IPS DF 4.7 (cell line): ENCODE data around the gene CRB3.
"Not testable (repeated sequence)": the region's sequence is repeated elsewhere in the genome, so short reads cannot be mapped to it uniquely, and the experiment has no call there.

ENCODE experiments used
- DNase-seq: peaks from one replicate; pipeline ENCODE4 v3.0.0-alpha.2; 2013; ENCODE audit warnings: low spot score; ENCODE audit errors: extremely low read depth

Gene CRB3

DNA sequence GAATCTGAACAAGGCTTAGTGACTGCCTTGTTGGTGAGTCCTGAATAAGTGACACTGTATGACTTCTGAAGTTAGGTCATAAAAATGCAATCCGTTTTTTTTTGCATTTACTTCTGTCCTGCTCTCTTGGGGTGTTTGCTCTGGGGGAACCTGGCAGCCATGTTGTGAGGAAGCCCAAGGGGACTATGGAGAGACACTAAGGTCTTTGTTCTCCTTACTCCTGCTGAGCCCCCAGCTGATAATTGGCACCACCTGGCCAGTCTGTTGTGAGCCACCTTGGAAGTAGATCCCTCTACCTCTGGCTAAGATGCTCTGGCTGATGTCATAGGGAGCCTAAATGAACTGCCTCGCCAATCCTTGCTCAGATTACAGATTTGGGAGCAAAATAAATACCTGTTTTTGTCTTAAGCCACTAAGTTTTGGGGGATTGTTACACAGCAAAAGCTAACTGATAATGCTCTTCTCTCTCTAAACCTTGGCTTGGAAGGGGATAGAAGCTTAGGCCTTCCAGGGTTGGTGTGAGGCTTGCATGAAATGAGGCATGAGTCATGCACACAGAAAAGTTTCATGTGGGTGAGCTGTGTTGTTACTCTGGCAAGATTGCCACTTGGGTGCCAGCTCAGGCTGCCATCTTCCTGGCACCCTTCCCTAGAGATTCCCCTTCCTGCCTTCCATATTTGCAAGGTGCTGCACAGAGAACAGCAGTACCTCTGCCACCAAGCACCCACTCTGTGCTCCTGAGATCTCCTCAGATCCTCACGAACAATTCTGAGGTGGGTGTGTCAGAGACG lies 27.9 kb downstream of the CRB3 start:
- DNase-seq: no peak

GRCh38 chr19:6494438-6495036 lies 30.5 kb downstream of the CRB3 start:
- no peak for DNase-seq

DNA sequence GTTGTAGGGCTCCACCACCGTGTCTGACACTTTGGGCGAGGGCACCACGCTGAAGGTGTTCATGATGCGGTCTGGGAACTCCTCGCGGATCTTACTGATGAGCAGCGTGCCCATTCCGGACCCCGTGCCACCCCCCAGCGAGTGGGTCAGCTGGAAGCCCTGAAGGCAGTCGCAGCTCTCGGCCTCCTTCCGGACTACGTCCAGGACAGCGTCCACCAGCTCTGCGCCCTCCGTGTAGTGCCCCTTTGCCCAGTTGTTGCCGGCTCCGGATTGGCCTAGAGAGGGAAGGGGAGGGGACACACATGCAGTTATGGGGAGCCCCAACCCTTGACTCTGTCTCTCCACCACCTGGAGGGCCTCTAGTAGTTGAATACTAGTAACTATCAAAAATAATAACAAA lies 31.9 kb downstream of the CRB3 start:
- DNase-seq: no peak

GRCh38 chr19:6498294-6499036 lies 34.4 kb downstream of the CRB3 start:
- DNase-seq: no peak

DNA sequence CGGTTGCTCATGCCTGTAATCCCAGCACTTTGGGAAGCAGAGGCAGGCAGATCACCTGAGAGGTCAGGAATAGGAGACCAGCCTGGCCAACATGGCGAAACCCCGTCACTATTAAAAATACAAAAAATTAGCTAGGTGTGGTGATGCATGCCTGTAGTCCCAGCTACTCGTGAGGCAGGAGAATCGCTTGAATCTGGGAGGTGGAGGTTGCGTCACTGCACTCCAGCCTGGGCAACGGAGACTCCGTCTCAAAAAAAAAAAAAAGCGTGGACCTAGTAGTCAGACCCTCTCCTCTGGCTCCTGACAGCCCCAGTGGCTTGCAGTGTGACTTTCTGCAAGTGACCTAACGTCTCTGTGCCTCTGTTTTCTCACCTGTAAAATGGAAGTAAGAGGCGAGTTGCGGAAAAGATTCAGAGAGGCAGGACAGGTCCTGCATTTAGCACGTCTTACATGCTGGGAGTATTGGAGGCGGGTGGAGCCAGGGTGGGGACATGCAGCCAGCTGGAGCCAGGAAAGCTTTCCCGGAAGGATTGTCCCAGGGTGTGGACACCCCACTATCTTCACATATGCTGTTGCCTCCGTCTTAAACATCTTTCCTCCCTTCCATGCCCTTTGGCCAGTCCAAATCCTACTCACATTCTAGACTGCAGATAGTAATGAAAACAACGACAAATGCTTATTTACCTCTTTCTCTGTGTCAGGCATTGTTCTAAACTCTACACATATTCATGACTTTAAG lies 35.1 kb downstream of the CRB3 start:
- DNase-seq: no peak

- no peak for DNase-seq
Observed at GRCh38 chr19:6500837-6501739, 37.0 kb downstream of the CRB3 start.

- no peak for DNase-seq
Observed at GRCh38 chr19:6501740-6502648, 37.9 kb downstream of the CRB3 start, which contains the start of gene TUBB4A. TSS of gene TUBB4A (minus strand) at chr19:6502309. CDS start at chr19:6502212, 97 bp downstream.

DNA sequence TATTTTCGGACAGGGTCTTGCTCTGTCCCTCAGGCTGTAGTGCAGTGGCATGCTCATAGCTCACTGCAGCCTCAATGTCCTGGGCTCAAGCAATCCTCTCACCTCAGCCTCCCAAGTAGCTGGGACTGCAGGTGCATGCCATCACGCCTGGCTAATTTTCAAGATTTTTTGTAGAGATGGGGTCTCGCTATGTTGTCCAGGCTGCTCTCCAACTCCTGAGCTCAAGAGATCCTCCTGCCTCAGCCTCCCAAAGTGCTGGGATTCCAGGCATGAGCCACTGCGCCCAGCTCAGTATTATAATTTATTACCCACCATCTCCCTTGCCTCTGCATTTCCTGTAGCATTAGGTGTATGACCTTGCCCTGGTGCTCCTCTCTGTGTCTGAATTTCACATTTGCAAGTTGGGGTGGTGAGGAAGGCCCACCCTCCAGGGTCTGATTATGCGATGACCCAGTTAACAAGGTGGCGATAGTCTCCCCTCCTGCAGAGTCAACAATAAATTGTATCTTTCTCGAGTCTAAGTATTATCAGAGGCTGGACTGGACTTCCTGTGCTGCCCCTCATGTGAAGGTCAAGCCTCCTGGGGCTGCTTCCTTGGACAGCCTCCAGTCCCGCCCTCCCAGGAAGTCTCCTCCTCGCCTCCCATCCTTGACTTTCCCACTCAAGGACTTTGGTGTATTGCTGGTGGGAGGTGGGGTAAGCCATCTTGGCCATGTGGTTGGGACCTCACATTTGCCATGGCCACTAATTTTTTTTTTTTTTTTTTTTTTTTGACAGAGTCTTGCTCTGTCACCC lies 39.5 kb downstream of the CRB3 start:
- DNase-seq: no peak

DNA sequence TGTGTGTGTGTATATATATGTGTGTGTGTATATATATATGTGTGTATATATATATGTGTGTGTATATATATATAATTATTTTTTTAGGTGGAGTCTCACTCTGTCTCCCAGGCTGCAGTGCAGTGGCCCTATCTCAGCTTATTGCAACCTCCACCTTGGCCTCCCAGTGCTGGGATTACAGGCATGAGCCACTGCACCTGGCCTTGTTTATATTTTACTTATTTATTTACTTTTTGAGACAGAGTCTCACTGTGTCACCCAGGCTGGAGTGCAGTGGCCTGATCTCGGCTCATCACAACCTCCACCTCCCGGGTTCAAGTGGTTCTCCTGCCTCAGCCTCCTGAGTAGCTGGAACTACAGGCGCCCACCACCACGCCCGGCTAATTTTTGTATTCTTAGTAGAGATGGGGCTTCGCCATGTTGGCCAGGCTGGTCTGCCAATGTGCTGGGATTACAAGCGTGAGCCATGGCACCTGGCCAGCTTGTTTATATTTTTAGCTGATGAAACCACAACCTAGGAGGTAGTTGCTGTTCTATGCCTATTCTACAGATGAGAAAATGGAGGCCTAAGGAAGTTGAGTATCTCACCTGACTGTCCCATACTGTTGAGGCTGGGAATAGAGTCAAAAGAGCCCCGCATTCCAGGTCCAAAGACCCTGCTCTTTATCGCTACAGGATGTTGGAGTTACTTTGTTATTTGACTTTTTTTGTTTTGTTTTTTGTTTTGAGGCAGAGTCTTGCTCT lies 44.1 kb downstream of the CRB3 start:
- DNase-seq: not testable (repeated sequence)

GRCh38 chr19:6509118-6509971 lies 45.3 kb downstream of the CRB3 start:
- DNase-seq: no peak

DNA sequence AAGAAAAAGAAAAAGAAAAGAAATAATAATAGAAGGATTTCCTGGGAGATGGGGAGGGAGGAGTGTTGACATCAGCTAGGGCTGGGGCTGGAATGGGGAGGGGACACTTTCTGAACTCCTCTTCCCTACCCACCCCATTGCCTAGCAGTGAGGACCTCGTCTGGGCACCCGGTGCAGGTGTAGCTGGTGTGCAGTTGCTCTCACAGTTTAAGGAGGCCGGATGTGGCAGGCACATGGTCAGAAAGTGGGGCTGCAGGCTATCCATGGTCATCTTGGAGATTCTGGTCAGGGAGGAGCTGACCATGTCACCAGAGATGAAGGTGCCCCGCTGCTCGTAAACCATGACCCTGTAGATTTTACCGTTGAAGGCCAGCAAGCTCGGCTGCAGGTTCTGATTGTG lies 46.5 kb downstream of the CRB3 start:
- no peak for DNase-seq

DNA sequence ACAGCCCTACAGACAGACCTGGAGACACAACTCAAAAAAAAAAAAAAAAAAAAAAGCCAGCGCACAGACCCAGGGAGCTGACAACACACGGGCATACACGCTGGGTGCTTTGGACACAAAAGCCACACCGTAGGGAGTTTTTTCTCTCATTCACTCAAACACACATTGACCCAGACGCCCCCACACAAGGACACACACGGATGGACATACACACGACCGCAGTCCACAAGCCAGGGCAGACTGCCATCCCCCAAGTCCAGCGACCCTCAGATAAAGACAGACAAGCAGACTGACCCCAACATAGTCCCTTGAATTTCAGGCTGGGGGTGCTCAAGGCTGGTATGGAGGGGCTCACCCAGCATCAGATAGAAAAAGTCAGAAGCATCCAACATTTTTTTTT lies 50.0 kb downstream of the CRB3 start:
- DNase-seq: no peak

GRCh38 chr19:6514926-6515544 lies 51.0 kb downstream of the CRB3 start:
- no peak for DNase-seq

DNA sequence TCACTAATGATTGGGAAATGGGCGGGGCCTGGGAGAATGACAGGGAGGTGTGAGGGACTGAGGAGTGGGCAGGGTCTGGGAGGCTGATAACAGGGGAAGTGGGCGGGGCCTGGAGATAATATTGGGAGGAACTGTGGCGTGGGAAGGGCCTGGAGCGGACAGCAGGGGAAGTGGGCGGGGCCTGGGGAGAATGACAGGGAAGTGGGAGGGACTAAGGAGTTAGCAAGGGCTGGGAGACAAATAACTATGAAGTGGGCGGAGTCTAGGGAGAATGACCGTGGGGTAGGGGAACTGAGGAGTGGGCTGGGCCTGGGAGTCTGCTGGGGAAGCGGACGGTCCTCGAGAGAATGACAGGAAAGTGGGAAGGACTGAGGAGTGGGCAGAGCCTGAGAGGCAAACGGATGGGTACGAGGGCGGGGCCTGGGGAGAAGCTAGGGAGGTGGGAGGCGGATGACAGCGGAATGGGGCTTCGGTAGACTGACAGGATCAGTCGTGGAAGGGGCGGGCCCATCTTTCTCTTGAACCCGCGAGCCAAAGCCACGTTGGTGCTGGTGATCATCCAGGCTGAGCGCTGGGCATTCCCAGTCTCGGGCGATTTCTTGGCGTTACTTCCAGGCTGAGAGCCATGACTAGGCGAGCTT lies 52.1 kb downstream of the CRB3 start:
- DNase-seq: peak; percentile 90
